NOMO-1 treated with dmso at 0.1 percent for 144 hours (cell line): ENCODE results near the gene C1QTNF6.
"Not testable (repeated sequence)": the region's sequence is repeated elsewhere in the genome, so short reads cannot be mapped to it uniquely, and the experiment has no call there.

Experiments
- DNase-seq: peaks from one replicate; lab custom pipeline; 2025; ENCODE audit not compliant: unreplicated experiment; lab: John Stamatoyannopoulos, UW

Gene C1QTNF6

DNA sequence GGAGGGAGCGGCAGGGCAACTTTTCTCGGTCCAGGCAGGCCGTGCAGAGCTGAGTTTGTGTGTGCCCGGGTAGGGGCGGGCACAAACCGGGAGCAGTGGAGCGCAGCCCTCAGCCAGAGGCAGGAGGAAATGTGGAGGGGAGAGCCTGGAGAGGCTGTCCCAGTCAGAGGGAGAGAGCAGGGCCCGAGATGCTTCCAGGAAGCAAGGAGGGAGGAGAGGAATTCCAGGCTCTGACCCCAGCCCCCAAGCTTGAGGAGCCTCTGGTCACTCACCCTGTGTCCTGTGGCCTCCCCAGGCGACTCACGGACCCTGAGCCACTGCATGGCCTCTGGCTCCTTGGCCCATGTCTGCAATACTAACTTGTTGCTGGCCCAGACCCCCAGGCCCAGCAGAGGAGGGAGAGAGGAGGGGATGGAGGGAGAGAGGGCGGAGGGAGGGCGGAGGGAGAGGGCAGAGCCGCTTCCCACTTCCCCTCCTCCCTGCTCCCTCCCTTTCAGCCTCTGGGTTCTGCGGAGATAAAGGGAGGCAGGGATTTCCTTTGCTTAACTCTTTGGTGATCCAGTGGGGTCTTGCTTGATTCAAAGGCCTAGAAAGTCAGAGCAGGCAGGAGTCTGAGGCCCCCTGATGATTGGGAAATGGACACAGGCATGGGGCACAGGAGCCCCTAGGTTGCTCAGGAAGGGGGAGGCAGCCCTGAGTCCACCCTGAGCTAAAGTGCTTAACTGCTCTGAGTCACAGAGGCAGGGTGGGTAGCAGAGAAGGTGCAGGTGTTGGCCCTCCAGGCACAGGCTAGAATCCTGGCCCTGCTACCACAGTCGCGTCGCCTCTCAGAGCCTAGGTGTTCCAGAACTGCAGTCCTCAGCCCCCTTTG is at the start of gene C1QTNF6:
C1QTNF6 (minus strand) TSS at position 357 of the 871 bp plus-strand sequence; CDS start at position 323, 34 bp downstream.
- DNase-seq = no peak

- no peak for DNase-seq
Measured at GRCh38 chr22:37235897-37236607, 48.0 kb upstream of the C1QTNF6 start.

GRCh38 chr22:37234736-37235711 is 47.0 kb upstream of the C1QTNF6 start:
- DNase-seq = no peak

GRCh38 chr22:37233751-37234631 is 45.9 kb upstream of the C1QTNF6 start:
- no peak for DNase-seq

GRCh38 chr22:37233371-37233750 is 45.3 kb upstream of the C1QTNF6 start:
- not testable (repeated sequence) for DNase-seq

DNA sequence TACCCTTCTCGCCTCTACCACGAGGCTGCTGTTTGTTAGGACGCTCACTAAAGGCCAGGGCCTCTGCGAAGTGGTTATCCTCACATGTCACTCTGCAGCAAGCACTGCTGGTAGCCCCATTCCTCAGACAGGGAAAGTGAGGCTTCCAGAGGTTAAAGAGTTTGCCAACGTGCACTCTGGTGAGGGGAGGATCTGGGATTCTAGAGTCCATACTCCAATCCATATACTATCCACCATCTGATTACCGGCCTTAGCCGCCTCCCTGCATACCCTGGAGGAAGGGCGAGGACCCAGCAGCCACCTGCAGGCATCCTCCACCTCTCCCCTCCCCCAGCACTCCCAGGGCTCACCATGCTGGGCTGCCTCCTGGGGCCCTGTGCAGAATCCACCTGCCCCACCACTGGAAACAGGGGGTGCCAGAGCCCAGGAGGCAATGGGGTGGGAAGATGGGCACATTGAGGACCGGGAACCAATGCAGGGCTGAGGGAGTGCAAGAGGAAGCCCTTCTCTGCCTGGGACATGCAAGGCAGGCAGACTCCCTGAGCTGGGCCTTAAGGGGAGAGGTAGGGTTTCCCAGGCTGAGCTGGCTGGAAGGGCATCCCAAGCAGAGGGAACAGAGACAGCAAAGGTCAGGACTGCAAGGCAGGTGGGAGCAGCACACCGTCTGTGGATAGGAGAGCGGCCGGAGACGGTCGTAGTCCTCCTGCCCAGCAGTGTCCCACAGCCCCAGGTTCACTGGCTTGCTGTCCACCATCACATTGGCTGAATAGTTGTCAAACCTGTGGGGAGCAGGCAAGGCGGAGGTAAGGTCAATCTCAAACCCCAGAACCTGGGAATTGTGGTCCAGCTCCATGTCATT is 44.3 kb upstream of the C1QTNF6 start:
- no peak for DNase-seq

- DNase-seq = no peak
Measured at GRCh38 chr22:37231406-37232139, 43.5 kb upstream of the C1QTNF6 start.

- DNase-seq = no peak
Measured at GRCh38 chr22:37230673-37231405, 42.8 kb upstream of the C1QTNF6 start.

DNA sequence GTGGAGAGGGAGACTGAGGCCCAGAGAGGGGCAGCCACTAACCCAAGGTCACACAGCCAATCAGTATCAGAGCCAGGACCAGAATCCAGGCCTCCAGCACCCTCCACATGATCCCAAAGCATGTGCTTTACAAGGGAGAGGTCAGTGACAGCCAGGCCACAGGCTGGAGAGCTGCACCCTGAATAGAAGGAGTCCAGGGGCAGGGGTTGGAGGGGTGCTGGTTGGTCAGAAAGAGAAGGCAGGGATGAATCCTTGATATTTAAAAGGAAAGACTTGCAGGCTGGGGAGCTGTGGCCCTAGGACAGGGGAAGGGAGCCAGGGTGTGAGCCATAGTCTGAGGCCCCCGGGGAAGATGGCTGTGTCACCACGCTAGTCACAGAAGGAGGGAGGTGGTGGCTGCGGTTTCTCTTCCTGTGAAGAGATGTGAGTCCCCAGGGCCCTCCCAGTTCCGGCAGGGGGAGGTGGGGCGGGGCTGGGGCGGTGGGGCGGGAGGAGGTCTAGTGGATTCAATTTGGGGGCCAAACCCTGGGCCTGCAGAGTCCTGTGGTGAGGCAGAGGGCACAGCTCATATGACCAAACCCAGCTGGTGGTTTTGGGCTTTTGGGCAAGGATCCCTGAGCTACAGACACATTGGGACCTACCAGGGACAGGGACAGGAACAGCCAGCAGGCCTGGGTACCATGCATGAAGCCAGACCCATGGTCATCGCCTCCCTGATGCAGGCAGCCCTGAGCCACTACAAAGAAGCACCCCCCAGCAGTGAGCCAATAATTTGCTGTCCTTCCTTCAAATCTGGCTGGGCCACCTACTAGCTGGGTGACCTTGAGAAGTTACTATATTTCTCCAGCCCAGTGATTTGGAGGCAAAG is 42.0 kb upstream of the C1QTNF6 start:
- DNase-seq = peak; percentile 83

DNA sequence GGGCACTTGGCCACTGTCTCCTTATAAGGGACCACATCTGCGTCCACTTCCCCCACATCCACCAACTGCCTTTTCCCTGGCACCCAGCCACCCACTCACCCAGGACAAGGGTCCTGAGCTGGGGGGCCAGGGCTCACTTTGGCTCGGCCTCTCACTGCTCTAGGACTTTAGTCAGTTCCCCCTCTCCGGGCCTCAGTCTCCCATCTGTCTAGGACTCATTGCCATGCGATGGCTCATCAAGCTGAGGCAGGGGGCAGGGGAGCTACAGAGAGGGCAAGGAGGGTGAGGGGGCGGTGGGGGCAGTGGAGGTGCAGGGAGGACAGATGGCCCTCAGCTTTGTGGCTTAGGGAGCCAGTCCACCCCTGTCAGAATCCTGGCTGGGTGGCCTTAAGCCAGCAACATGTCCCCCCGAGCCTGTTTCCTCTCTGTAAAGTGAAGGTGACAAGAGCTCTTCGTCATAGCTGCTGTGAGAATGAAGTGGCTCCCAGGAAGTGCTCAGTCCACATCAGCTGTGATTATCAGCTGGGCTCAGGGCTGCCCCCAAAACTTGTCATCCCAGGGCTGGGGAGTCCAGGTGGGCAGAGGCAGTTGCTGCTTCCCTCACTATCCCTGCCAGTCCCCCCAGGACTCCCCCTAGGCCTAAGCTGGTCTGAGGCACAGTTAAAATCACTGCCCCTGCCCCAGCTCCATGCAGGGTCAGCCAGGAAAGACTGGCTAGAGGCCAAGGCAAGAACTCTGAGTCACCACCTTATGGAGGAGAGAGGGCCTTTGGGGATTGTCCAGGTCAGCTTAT is 41.2 kb upstream of the C1QTNF6 start:
- no peak for DNase-seq

DNA sequence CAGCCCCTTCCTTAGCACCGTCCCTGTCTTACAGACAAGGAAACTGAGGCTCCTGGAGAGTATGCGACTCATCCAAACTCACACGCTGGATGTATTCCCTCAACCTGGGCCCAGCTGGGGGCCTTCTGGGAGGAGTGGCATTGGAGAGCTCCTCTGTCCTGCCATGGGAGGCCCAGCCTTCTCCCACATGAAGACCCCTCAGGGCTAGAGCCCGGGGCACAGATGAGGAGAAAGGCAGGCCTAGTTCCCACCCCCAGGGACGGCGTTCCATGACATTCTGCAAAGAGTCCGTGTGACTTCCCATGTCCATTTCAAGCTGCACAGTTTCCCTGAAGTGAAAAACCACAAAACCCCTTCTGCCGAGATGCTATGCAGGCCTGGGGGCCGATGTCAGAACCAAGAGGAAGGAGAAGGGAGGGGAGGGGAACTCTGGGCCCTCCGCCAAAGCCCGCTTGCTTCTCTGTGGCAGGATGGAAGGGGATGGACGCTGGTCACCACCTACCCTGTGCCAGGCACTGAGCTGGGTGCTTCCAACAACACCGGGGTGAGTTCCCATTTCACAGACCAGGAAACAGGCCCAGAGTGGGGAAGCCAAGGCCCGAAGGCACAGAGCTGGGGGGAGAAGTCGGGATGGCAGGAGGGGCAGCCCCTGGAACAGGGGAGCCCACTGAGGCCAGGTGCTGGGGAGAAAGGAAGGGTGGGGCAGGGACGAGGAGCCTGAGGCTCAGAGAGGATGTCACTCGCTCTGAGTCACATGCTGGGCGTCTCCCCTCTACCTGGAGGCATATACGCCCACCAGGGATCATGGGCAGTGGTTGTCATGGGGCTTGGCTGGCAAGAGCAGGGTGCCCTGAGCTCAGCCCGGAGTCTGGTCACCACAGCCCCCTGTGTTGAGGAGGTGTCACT is 40.3 kb upstream of the C1QTNF6 start:
- no peak for DNase-seq

DNA sequence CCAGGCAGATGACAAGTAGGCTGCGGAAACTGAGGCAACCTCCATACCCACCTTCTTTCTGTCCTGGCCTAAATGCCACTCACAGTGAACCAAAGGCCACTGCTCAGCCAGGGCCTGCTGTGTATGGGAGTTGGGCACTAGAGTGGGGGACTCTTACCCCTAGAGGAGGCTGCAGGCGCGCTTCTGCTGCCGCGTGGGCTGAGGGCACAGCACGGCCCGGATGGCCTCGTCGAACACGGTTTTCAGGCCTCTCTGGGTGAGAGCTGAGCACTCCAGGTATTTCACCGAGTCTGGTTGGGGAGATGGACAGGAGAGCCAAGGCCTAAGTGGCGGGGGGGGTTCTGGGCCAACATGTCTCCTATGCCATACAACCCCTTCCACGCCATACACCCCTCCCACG is 38.5 kb upstream of the C1QTNF6 start:
- DNase-seq = no peak

DNA sequence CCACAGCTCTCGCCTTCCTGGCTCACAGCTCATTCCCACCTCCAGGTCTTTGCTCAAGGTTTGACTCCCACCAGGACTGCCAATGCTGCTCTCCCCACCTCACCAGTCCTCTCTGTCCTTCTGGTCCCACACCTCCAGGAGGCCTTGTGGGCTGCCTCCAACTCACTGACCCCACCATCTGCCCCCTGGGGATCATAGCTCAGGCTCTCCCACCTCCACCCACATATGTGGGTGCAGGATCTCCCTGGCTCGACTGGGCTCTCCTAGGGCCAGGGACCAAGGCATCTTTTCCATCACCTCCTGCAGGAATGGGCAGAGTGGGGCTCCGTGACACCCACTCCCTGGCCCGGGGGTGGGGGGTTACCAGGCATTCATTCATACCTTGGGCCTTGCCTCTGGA is 38.0 kb upstream of the C1QTNF6 start:
- DNase-seq = no peak

GRCh38 chr22:37225481-37225880 is 37.4 kb upstream of the C1QTNF6 start:
- no peak for DNase-seq
